ENCODE measurements around the gene ADD1. TPM values are rescaled to one million over a fixed set of nuclear protein-coding genes. Genes with fewer than 3 reads are reported as not detected.

Gene ADD1
- total and polyA plus RNA-seq, 2 of the 13 experiments (the other 11 are each of a cell fraction or from before 2014, with no cell fraction given): 73.9 to 122 TPM

DNA sequence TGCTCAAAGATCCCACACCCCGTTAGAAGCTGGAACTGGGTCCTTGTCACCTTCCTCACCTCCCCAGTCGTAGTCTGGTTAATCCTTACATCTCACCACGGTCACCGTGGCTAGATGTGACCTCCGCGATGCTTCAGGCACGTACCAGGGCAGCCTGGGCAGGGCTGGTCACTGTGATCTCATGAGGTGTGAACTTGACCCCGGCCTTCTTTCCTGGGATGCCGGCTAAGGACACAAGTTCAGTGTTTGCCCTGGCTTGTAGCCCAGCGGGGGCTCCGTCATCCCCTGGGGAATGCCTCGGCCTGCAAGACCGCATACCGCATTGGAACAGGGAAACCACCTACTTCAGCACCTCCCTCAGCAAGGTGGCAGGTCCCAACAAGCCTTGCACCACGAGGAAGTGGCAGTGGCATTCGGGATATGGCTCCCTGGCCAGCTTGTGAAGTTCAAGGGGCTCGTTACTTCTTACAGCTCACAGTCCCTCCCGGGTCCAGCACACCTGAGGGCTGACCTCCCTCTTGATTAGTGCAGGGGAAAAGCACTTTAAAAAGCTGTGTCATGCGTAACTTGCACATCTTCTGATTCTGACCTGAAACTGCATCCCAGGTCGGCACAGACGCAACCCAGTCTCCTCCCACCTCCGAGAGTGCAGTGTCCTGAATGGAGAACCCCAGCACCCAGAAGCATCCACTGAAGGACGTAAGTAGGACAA lies 93.7 kb downstream of the ADD1 start (continued):
- TF ChIP-seq, protein P1, sequence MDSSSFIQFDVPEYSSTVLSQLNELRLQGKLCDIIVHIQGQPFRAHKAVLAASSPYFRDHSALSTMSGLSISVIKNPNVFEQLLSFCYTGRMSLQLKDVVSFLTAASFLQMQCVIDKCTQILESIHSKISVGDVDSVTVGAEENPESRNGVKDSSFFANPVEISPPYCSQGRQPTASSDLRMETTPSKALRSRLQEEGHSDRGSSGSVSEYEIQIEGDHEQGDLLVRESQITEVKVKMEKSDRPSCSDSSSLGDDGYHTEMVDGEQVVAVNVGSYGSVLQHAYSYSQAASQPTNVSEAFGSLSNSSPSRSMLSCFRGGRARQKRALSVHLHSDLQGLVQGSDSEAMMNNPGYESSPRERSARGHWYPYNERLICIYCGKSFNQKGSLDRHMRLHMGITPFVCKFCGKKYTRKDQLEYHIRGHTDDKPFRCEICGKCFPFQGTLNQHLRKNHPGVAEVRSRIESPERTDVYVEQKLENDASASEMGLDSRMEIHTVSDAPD (CRISPR knock-in tag; IDR thresholded peaks at IDR 0.05): peak; percentile 78
- TF ChIP-seq, protein P2, sequence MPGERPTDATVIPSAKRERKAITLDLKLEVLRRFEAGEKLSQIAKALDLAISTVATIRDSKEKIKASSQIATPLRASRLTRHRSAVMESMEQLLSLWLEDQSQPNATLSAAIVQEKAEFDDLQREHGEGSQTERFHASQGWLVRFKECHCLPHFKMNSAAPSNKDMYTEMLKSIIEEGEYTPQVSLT (CRISPR knock-in tag; IDR thresholded peaks at IDR 0.05; ENCODE audit: borderline replicate concordance, low read depth): peak; percentile 70; the same call in 1 of the 2 replicates
- TF ChIP-seq ZSCAN25 (CRISPR knock-in tag; IDR thresholded peaks at IDR 0.05): 0 out of 2 replicates have a peak, but pooled peaks have one; percentile 56
- TF ChIP-seq TGIF2 (CRISPR knock-in tag; IDR thresholded peaks at IDR 0.05): no peak; the same call in 1 of the 2 replicates
- no peak; the same call in 1 of the 2 replicates for TF ChIP-seq ZNF839 (CRISPR knock-in tag; IDR thresholded peaks at IDR 0.05; ENCODE audit: borderline replicate concordance)
- no peak for TF ChIP-seq FOXM1 (CRISPR knock-in tag; IDR thresholded peaks at IDR 0.05)
- TF ChIP-seq ZMAT3 (CRISPR knock-in tag; conservative IDR thresholded peaks at IDR 0.05): peak; percentile 68; the same call in 1 of the 2 replicates
- peak; percentile 73; the same call in 1 of the 2 replicates for TF ChIP-seq ELF3 (CRISPR knock-in tag; IDR thresholded peaks at IDR 0.05)
- TF ChIP-seq, protein P3, sequence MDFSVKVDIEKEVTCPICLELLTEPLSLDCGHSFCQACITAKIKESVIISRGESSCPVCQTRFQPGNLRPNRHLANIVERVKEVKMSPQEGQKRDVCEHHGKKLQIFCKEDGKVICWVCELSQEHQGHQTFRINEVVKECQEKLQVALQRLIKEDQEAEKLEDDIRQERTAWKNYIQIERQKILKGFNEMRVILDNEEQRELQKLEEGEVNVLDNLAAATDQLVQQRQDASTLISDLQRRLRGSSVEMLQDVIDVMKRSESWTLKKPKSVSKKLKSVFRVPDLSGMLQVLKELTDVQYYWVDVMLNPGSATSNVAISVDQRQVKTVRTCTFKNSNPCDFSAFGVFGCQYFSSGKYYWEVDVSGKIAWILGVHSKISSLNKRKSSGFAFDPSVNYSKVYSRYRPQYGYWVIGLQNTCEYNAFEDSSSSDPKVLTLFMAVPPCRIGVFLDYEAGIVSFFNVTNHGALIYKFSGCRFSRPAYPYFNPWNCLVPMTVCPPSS (IDR thresholded peaks at IDR 0.05): no peak
- TF ChIP-seq DR1 (CRISPR knock-in tag; IDR thresholded peaks at IDR 0.05): no peak
- TF ChIP-seq, protein P4, sequence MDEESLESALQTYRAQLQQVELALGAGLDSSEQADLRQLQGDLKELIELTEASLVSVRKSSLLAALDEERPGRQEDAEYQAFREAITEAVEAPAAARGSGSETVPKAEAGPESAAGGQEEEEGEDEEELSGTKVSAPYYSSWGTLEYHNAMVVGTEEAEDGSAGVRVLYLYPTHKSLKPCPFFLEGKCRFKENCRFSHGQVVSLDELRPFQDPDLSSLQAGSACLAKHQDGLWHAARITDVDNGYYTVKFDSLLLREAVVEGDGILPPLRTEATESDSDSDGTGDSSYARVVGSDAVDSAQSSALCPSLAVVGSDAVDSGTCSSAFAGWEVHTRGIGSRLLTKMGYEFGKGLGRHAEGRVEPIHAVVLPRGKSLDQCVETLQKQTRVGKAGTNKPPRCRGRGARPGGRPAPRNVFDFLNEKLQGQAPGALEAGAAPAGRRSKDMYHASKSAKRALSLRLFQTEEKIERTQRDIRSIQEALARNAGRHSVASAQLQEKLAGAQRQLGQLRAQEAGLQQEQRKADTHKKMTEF (CRISPR knock-in tag; IDR thresholded peaks at IDR 0.05): peak; percentile 92
- peak; percentile 88 for TF ChIP-seq ZNF605 (CRISPR knock-in tag; IDR thresholded peaks at IDR 0.05)
- TF ChIP-seq KDM4B (CRISPR knock-in tag; IDR thresholded peaks at IDR 0.05): peak; percentile 54; the same call in 1 of the 2 replicates
- TF ChIP-seq, protein P5, sequence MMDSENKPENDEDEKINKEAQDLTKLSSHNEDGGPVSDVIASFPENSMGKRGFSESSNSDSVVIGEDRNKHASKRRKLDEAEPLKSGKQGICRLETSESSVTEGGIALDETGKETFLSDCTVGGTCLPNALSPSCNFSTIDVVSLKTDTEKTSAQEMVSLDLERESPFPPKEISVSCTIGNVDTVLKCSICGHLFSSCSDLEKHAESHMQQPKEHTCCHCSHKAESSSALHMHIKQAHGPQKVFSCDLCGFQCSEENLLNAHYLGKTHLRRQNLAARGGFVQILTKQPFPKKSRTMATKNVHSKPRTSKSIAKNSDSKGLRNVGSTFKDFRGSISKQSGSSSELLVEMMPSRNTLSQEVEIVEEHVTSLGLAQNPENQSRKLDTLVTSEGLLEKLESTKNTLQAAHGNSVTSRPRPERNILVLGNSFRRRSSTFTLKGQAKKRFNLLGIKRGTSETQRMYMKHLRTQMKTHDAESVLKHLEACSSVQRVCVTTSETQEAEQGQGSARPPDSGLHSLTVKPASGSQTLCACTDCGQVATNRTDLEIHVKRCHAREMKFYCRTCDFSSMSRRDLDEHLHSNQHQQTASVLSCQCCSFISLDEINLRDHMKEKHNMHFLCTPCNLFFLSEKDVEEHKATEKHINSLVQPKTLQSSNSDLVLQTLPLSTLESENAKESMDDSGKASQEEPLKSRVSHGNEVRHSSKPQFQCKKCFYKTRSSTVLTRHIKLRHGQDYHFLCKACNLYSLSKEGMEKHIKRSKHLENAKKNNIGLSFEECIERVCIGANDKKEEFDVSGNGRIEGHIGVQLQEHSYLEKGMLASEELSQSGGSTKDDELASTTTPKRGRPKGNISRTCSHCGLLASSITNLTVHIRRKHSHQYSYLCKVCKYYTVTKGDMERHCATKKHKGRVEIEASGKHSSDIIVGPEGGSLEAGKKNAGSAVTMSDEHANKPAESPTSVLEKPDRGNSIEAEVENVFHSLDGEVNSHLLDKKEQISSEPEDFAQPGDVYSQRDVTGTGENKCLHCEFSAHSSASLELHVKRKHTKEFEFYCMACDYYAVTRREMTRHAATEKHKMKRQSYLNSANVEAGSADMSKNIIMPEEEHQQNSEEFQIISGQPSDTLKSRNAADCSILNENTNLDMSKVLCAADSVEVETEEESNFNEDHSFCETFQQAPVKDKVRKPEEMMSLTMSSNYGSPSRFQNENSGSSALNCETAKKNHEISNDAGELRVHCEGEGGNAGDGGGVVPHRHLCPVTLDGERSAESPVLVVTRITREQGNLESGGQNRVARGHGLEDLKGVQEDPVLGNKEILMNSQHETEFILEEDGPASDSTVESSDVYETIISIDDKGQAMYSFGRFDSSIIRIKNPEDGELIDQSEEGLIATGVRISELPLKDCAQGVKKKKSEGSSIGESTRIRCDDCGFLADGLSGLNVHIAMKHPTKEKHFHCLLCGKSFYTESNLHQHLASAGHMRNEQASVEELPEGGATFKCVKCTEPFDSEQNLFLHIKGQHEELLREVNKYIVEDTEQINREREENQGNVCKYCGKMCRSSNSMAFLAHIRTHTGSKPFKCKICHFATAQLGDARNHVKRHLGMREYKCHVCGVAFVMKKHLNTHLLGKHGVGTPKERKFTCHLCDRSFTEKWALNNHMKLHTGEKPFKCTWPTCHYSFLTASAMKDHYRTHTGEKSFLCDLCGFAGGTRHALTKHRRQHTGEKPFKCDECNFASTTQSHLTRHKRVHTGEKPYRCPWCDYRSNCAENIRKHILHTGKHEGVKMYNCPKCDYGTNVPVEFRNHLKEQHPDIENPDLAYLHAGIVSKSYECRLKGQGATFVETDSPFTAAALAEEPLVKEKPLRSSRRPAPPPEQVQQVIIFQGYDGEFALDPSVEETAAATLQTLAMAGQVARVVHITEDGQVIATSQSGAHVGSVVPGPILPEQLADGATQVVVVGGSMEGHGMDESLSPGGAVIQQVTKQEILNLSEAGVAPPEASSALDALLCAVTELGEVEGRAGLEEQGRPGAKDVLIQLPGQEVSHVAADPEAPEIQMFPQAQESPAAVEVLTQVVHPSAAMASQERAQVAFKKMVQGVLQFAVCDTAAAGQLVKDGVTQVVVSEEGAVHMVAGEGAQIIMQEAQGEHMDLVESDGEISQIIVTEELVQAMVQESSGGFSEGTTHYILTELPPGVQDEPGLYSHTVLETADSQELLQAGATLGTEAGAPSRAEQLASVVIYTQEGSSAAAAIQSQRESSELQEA (CRISPR knock-in tag; IDR thresholded peaks at IDR 0.05; ENCODE audit: not compliant biosample characterization): no peak
- TF ChIP-seq ERF (CRISPR knock-in tag; IDR thresholded peaks at IDR 0.05): peak; percentile 80
- TF ChIP-seq NFATC3 (CRISPR knock-in tag; IDR thresholded peaks at IDR 0.05): 0 out of 2 replicates have a peak, but pooled peaks have one; percentile 44
- TF ChIP-seq SALL2 (CRISPR knock-in tag; IDR thresholded peaks at IDR 0.05): 0 out of 2 replicates have a peak, but pooled peaks have one; percentile 71
